Vagina (tissue), 2 donors: Measurements from ENCODE around the gene FST. TPM values are rescaled to one million over a fixed set of nuclear protein-coding genes. Genes with fewer than 3 reads are reported as not detected.
A peak's percentile ranks its signal among the peaks of the same experiment; 100 is the strongest.

ENCODE experiments used
- DNase-seq, 2 donors: peaks; one replicate each; pipeline ENCODE4 v3.0.0-alpha.2; 2017; ENCODE audit errors: extremely low spot score in 2 of 2
- H3K27ac ChIP-seq: fragments of 200-600 bp; sonication (generic); one replicate; pipeline ENCODE4 v1.5.1; 2019
- H3K27me3 ChIP-seq: fragments of 200-600 bp; sonication (generic); one replicate; pipeline ENCODE4 v1.5.1; 2019
- H3K36me3 ChIP-seq, 2 donors: fragments of 200-600 bp; sonication (generic); one replicate each; pipeline ENCODE4 v1.5.1; 2017 to 2019
- H3K4me1 ChIP-seq: fragments of 200-600 bp; sonication (generic); one replicate; pipeline ENCODE4 v1.5.1; 2019
- H3K4me3 ChIP-seq, 2 donors: fragments of 200-600 bp; sonication (generic); 1 replicate in 1 of 2; 2 replicates in 1 of 2; pipeline ENCODE4 v1.5.1; 2016 to 2019
- H3K9me3 ChIP-seq: fragments of 200-600 bp; sonication (generic); one replicate; pipeline ENCODE4 v1.5.1; 2019
- POLR2A ChIP-seq, 2 donors: fragments of 450-650 bp; IDR thresholded peaks; one replicate each; pipeline ENCODE4 v1.6.1; 2017; ENCODE audit warnings: antibody characterized with exemption in 2 of 2, mild to moderate bottlenecking in 2 of 2, moderate library complexity in 2 of 2
- POLR2AphosphoS5 ChIP-seq, 2 donors: sonication (generic); formaldehyde crosslinking; IDR thresholded peaks; one replicate each; pipeline ENCODE4 v1.9.0; 2017; ENCODE audit warnings: antibody characterized with exemption in 2 of 2, mild to moderate bottlenecking in 2 of 2, low read depth in 1 of 2; ENCODE audit not compliant: insufficient read depth in 1 of 2
- intact Hi-C: fragments of 100-400 bp; cut with DNase I; formaldehyde crosslinking; loops from one replicate; pipeline ENCODE4 v1.15.1; 2023
- total RNA-seq: library from RNA; depleted of rRNA; stranded (reverse); fragments of >200 nt; gene quantifications from one replicate; pipeline ENCODE4 v1.2.3, GENCODE V29; 2016
- TF ChIP-seq, protein P1 (sequence below), 3 experiments: fragments of 450-650 bp in 2 of 3; fragments of 200-600 bp in 1 of 3; sonication (generic) in 1 of 3; IDR thresholded peaks; one replicate each; pipeline ENCODE4 v1.5.1; 2017 to 2019; ENCODE audit warnings: antibody characterized with exemption in 3 of 3, mild to moderate bottlenecking in 2 of 3, moderate library complexity in 2 of 3

The FST gene
- total RNA-seq, 1 donor from 2014 or later = 5.6 TPM

DNA sequence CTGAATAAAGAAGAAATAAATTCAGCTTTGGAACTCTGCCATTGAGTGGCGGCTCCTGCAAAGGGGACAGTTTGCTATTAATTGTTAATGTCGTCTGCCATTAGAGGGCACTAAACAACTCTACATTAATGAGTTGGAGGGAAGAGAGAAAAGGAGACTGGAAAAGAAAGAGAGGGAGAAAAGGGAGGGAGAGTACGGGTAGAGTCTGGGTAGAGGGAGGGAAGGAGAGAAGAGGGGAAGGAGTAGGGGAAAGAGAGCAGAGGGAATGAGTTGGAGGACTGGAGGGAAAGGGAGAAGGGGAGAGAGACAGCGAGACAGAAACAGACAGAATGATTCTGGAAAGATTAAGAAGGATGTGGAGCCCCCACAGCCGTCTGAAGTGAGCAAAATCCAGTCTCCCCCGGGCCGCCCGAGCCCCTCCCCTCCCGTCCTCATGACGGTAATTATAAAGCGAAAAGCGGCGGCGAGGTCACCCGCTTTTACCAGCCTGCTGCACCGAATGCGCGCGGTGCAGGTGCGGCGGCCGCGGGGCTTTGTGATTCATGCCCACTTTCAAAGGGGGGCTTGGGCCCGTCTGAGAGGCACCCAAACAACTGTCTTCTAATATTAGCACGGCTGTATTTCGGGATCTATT is 1.9 kb upstream of the FST start:
- Histone ChIP-seq H3K4me3 (peak overlapping the region; percentile 53 to 71), H3K36me3 (no peaks in the 10 kb centered on the region), H3K4me1 (peaks cover 26% of the 10 kb centered on the region), H3K27ac (peak overlapping the region; percentile 77), H3K27me3 (no peaks in the 10 kb centered on the region), H3K9me3 (no peaks in the 10 kb centered on the region)
- intact Hi-C loops = loop anchor here (10.0 kb wide), 1 partner anchor 736 kb away; no protein-coding TSS in a partner anchor
- TF ChIP-seq POLR2AphosphoS5 (IDR thresholded peaks at IDR 0.05; ENCODE audit: insufficient read depth in 1 of 2, low read depth in 1 of 2) = no peak
- no peak for TF ChIP-seq POLR2A (IDR thresholded peaks at IDR 0.05)
- TF ChIP-seq, protein P1, sequence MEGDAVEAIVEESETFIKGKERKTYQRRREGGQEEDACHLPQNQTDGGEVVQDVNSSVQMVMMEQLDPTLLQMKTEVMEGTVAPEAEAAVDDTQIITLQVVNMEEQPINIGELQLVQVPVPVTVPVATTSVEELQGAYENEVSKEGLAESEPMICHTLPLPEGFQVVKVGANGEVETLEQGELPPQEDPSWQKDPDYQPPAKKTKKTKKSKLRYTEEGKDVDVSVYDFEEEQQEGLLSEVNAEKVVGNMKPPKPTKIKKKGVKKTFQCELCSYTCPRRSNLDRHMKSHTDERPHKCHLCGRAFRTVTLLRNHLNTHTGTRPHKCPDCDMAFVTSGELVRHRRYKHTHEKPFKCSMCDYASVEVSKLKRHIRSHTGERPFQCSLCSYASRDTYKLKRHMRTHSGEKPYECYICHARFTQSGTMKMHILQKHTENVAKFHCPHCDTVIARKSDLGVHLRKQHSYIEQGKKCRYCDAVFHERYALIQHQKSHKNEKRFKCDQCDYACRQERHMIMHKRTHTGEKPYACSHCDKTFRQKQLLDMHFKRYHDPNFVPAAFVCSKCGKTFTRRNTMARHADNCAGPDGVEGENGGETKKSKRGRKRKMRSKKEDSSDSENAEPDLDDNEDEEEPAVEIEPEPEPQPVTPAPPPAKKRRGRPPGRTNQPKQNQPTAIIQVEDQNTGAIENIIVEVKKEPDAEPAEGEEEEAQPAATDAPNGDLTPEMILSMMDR (IDR thresholded peaks at IDR 0.05) = peak in 2 of 3 experiments; percentile 10 to 68
- no peak for DNase-seq

DNA sequence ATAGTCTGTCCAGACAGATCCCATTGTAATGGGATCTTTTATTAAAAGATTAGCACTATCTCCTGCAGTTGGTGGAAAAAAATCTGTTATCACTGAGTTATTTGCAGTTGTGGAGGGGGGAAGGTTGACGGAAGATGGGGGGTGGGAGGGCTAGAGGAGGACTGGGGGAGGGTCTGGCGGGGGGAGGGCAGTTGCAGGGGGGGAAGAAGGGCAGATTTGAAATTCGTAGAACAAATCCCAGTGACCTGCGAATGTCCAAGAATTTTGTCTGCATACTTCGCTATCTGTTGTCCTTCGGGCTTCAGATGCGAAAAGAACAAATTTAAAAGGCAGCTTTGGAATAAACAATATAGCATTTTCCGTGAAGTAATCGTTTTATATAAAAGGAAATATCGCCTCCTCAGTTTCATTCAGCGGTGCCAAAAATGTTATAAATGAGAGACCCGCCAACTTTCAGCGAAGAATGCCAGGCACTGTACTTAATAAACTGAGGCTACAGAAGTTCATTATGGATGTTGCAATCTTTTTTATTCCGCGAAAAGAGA is 1.3 kb upstream of the FST start:
- Histone ChIP-seq H3K4me3 (peak overlapping the region; percentile 53 to 71), H3K27me3 (no peaks in the 10 kb centered on the region), H3K27ac (peak overlapping the region; percentile 77), H3K9me3 (no peaks in the 10 kb centered on the region), H3K4me1 (peaks cover 28% of the 10 kb centered on the region), H3K36me3 (no peaks in the 10 kb centered on the region)
- intact Hi-C loops = loop anchor here (10.0 kb wide), 1 partner anchor 736 kb away; no protein-coding TSS in a partner anchor
- TF ChIP-seq, protein P1 (IDR thresholded peaks at IDR 0.05) = no peak
- no peak for TF ChIP-seq POLR2AphosphoS5 (IDR thresholded peaks at IDR 0.05; ENCODE audit: insufficient read depth in 1 of 2, low read depth in 1 of 2)
- DNase-seq = no peak

DNA sequence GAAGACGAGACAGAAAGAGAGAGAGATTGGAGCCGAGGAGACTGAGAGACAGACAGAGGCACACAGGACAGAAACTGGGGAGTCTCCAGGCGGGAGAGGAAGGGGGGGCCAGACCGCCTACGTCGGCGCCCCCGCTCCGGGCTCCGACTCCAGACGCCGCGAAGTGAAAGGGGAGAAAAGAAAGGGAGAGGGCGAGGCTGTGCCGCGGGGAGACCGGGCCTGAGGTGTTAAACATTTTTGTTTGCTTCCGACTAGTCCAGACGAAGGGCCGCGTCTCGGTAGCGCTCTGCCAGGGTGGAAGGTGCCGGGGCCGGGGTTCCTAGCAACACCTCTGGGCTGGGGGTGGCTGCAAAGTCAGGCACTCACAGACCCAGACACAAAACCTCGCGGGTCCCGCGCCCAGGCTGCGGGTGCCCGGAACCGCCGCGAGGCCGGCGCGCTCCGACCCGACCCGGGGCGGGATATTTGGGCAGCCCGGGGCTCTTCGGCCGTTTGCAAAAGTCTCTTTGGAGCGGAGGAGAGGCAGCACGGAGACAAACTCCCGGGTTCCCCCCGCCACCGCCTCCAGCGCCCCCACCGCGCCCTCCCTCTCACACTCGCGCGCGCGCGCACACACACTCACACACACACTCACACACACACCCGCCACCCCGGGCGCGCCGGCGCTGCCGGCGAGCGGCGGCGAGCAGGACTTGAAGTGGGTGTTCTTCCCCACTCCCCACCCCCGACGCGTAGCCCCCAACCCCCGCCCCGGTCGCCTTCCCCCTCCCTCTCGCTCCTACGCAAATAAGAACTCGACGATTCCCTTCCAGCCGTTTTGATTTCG is 626 bp upstream of the FST start:
- intact Hi-C loops = loop anchor here (10.0 kb wide), 1 partner anchor 735 kb away; no protein-coding TSS in a partner anchor
- Histone ChIP-seq H3K27ac (peak overlapping the region; percentile 77), H3K36me3 (no peaks in the 10 kb centered on the region), H3K27me3 (no peaks in the 10 kb centered on the region), H3K9me3 (no peaks in the 10 kb centered on the region), H3K4me3 (peak overlapping the region; percentile 53 to 71), H3K4me1 (peaks cover 28% of the 10 kb centered on the region)
- TF ChIP-seq POLR2AphosphoS5 (IDR thresholded peaks at IDR 0.05; ENCODE audit: insufficient read depth in 1 of 2, low read depth in 1 of 2) (peak in 1 of 2 donors; percentile 61), POLR2A (IDR thresholded peaks at IDR 0.05) (no peak)
- TF ChIP-seq, protein P1 (IDR thresholded peaks at IDR 0.05) = no peak
- no peak for DNase-seq

DNA sequence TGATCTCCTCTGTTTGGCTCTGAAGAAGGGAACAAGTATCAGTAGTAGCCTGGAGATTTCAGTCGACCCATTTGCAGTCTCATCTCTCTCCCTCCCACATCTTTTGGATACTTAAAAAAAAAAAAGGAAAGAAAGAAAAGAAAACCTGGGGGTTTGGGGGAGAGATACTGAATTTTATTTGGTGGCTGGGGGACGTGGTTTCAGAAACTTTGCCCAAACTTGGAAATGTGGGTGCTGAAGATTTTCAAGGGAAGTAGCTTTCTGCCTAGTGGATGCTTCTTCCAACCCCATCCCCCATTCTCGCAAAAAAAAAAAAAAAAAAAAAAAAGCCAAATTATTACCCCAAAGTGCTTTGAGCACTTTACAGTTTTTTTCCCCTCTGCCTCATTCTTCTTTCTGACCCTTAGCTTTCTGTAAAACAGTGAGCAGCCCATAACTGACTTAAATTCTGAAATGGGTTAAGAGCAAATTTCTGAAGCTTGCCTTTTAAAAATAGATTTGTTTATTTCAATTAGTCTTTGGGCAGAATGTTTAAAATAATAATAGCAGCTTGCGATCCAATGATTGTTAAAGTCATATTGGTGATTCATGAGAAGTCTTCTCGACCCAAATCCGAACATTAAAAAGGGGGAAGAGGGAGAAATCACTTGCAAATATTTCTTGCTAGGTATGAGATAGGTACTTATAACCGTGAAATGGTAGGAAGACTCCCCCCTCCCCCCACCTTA is 894 bp downstream of the FST start:
- peaks cover 28% of the 10 kb centered on the region for H3K4me1 ChIP-seq
- intact Hi-C loops = no loop called here
- no peak for TF ChIP-seq POLR2AphosphoS5 (IDR thresholded peaks at IDR 0.05; ENCODE audit: insufficient read depth in 1 of 2, low read depth in 1 of 2)
- TF ChIP-seq POLR2A (IDR thresholded peaks at IDR 0.05) = no peak
- TF ChIP-seq, protein P1 (IDR thresholded peaks at IDR 0.05) = no peak
- H3K4me3 ChIP-seq = peak overlapping the region; percentile 53 to 71
- H3K27me3 ChIP-seq = no peaks in the 10 kb centered on the region
- no peaks in the 10 kb centered on the region for H3K9me3 ChIP-seq
- H3K36me3 ChIP-seq = no peaks in the 10 kb centered on the region
- H3K27ac ChIP-seq = peak overlapping the region; percentile 68
- no peak for DNase-seq
